GM21737 (cell line): ENCODE results near the gene TRIP12.
"Not testable (repeated sequence)": the region's sequence is repeated elsewhere in the genome, so short reads cannot be mapped to it uniquely, and the experiment has no call there.

Experiments used
- ATAC-seq: cut with Tn5 transposase; IDR thresholded peaks from one replicate; pipeline ENCODE4 v1.9.1; 2021; ENCODE audit warnings: mild to moderate bottlenecking, moderate library complexity; ENCODE audit not compliant: unreplicated experiment

Gene TRIP12

DNA sequence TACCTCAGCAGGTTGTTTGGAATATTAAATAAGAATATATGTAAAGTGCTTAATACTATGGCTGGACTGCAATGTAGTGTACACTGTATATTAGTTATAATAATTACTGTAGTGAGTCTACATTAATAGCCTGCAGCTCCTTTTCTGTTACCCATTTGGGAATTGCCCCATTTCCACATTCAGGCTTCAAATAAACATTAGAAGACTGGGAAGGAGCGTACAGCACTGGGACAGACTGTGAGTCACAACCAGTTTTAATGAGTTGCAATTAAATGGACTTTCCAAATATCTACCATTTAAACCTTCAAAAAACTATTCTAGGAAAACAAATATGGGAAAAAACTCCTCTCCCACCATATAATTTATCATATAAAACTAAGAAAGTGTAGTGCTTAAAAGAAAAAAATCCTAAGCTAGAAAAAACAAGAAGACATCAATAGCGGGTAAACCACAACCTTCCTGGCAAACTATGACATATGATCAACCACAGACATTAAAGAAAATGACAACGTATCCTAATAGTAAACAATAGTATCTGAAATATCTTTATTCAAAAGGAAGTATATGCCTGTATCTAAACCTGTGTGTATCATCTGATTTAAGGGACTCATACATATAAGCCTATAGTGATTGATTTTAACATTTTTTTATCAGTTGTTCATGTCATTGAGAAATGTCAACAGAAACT lies 86.1 kb downstream of the TRIP12 start:
- no peak for ATAC-seq

- not testable (repeated sequence) for ATAC-seq
These were observed 87.4 kb downstream of the TRIP12 start for GRCh38 chr2:229834368-229834767.

GRCh38 chr2:229832510-229832898 lies 89.3 kb downstream of the TRIP12 start:
- ATAC-seq: no peak

DNA sequence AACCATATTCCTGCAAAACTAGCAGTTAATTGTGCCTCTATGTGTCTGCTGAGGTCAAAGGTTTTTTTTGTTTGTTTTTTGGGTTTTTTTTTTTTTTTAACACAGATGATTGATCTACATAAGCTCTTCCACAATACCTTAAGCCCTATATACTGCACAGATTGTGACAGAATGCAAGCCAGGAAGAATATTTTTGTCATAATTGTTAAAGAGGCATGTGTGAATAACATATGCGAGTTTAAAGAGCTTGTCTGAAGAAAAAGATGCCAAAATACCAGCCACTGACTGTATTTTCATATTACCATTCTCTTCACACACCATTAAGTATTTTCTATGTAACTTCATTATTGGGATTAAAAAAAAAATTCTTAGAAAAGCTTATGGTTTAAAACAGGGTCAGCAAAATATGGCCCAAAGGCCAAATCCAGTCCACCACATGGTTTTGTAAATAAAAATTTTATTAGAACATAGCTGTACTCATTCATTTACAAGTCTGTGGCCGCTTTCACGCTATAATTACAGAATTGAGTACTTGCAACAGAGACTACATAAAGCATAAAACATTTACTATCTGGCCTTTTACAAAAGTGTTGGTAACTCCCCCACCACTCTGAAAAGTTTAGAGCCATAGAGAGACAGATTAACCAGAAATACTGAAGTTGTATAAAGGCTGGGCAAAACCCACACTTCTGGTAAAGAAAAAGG lies 89.9 kb downstream of the TRIP12 start:
- ATAC-seq: no peak

DNA sequence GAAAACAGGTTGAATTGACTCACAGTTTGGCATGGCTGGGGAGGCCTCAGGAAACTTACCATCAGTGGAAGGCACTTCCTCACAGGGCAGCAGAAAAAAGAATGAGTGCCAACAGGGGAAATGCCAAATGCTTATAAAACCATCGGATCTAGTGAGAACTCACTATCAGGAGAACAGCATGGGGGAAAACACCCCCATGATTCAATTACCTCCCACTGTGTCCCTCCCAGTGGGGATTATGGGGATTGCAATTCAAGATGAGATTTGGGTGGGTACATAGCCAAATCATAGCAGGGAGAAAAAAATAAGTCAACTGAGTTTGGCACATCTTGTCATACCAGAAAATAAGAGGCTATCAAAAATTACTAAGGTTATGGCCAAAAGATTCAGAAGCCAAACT lies 96.3 kb downstream of the TRIP12 start:
- no peak for ATAC-seq

- no peak for ATAC-seq
These were observed 100.5 kb downstream of the TRIP12 start for GRCh38 chr2:229821316-229821715.

DNA sequence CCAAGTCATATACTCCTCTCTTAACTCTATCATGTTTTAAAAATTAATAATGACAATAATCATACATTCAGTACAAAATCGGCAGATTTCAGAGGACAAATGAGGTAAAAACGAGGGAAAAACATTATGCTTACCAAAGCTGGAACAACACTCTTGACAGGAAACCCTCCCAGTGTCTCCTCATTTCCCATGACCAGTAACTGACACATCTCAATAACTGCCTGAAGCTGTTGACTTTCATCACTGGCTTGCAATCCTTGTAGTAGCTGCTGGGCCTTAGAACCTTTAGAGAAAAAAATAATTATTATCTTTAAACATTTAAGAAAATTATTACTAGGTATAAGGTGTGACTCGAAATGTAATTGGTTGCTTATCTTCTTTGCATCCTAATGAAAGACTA lies 103.6 kb downstream of the TRIP12 start:
- ATAC-seq: no peak

DNA sequence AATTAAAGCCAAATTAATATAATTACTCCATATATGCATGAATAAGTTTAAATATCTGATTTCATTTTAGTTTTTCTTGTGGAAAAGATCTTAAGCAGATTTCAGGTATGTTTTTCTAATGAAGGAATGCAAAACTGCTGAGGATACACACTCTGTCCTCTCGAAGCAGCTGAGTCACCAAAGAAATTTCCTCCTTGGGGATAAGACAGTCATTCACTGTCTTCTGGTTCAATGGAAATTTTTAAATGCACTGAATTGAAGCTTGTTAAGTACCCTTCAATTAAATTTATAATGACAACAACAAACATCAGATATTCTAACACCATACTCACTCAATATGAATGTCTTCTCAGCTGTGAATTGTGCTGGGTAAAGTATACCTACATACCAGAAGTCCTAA lies 106.0 kb downstream of the TRIP12 start:
- no peak for ATAC-seq

- ATAC-seq: no peak
These were observed 106.5 kb downstream of the TRIP12 start for GRCh38 chr2:229815342-229815741.

- ATAC-seq: no peak
These were observed 111.0 kb downstream of the TRIP12 start for GRCh38 chr2:229810786-229811185.

DNA sequence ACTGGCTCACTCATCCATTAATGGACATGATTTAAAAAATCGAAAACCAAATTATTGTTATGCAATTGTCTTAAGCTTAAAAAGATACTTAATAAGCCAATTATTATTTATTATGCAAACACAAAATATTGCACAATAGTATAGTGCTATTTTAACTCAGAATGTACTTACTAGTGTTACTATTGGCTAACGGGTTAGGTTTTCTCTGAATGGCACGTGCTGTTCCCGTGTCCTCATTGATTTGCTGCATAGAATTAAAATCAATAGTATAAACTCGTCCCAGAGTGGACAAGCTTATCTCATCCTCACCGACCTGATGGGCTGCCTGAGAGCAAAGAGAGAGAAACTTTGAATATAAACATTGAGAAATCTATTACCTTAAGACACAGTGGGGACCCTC lies 116.2 kb downstream of the TRIP12 start:
- ATAC-seq: no peak

- no peak for ATAC-seq
These were observed 119.0 kb downstream of the TRIP12 start for GRCh38 chr2:229802785-229803184.

DNA sequence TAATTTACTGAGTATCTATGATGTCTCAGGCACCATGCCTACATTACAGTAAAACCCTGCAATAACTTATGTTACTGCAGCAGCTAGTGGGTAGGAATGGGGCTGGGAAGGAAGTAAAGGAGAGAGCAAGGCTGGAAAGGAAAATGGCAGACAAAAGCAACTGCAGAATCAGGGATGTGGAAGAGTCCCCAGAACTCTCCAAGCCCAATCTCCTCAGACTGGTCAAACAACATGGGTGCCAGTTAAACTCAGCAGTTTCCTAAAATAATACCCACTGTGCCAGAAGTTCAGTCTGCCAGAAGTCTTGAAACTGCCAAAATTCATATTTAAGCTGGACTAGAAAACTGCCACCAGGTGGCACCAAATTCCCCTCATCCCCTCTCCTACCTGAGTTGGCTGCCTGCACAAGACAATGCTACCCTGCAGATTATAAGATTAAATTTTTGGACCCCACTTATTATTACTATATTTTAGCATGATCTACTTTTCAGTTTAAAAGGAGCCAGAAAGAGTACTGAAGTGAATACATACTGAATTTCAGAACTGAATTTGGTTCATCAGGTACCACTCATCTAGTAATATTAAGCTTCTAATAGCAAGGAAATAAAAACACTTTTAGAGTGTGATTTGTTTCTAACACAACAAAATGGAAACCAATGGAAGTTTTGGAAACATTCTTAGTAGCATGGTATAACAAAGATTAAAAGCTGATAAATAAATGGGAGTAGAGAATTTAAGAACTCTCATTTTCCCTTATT lies 120.6 kb downstream of the TRIP12 start:
- ATAC-seq: peak; percentile 68

GRCh38 chr2:229798446-229799155 lies 123.2 kb downstream of the TRIP12 start:
- no peak for ATAC-seq

GRCh38 chr2:229795058-229795457 lies 126.8 kb downstream of the TRIP12 start:
- ATAC-seq: no peak

DNA sequence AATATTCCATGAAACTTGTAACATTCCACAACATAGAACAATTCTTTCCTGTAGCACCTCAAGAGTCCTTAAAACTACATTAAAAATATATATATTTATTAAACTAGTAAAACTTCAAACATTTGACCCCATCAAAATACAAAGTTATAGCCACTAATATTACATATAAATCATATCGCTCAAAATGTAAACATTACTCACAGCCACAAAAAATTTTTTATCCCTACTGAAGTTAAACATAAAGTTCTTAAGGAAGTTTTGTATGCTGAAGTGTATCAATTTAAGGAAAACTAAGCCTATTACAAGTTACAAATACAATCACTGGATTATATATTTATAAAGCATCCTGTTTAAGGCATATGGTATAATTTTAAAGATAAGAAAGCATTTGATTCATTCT lies 127.2 kb downstream of the TRIP12 start:
- ATAC-seq: no peak

DNA sequence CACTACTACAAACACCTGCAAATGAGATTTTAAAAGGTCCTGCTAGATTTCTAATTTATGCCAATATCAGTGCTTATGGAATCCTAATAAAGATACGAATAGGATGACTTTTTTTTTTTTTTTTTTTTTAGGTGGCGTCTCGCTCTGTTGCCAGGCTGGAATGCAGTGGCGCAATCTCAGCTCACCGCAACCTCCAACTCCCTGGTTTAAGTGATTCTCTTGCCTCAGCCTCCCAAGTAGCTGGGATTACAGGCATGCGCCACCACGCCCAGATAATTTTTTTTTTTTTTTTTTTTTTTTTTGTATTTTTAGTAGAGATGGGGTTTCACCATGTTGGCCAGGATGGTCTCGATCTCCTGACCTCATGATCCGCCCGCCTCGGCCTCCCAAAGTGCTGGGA lies 135.5 kb downstream of the TRIP12 start:
- not testable (repeated sequence) for ATAC-seq

DNA sequence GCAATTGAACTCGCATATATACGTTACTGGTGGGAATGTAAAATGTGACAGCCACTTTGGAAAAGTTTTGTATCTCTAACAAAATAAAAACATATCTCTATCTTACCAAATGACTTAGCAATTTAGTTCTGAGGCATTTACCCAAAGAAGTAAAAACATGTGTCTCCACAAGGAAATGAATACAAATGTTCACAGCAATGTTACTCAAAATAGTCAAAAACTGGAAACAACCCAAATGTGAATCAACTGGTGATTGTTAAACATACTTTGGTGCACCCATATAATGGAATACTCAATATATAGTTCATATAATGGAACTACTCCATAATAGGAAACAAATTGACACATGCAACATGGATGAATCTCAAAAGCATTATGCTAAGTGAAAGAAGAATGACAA lies 137.0 kb downstream of the TRIP12 start:
- ATAC-seq: no peak

- peak; percentile 54 for ATAC-seq
These were observed 138.6 kb downstream of the TRIP12 start for GRCh38 chr2:229783108-229783721.

DNA sequence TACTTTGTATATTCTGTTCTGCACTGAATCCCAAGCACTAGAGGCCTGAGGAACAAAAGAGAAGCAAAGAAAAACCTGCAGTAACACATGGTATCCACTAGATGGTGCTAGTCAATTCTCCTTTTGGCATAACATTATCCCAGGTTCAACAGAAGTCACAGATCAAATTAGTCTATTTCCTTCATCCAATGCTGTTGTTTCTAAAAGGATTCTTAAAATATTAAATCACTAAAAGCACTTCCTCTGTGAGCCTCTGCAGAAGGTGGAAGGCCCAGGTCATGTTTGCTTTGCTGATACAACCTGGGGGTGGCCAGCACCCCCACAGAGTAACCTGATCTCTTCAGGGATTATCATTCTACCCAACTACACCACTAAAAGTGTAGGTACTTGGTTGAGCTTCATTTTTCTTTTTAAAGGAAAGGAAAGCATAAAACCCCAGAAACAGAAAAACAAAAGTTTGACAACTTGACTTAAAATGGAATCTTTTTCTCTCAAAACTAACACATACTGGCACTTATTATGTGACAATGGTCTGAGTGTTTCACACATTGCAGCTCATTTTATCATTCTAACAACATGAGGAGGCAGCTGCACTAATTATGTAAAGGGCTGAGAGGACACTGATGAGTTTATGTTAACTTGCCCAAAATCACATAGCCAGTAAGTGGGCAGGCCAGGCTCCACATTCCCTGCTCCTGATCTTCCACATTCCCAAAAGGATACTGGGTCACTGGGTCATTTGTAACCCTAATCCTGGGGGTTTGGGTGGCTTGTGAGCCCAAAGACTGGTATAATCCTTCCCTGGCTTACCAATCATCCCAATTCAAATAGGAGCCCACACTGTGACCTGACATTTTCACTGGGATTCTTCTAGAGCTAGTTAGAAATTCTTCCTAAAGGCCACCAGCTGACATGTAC lies 140.7 kb downstream of the TRIP12 start:
- no peak for ATAC-seq
